PC-3 (cell line): ENCODE data around the gene RHOBTB3. TPM values are rescaled to one million over a fixed set of nuclear protein-coding genes. Genes with fewer than 3 reads are reported as not detected.

Source experiments
- ATAC-seq: fragments of 200-7000 bp; cut with Tn5 transposase; 2 replicates; pipeline ENCODE4 v1.9.1; 2020; ENCODE audit warnings: mild to moderate bottlenecking, moderate library complexity
- BruUV-seq: library from RNA; stranded (reverse); fragments of 400-500 nt; replicated peaks from 2 replicates; lab custom pipeline; 2021; lab: Mats Ljungman, UMichigan
- CTCF ChIA-PET: fragments of 300-600 bp; sonication (Branson Sonifier 250); formaldehyde crosslinking; loops from one replicate; lab custom pipeline; 2022; ENCODE audit warnings: antibody characterized with exemption; lab: Charles Lee
- POLR2A ChIA-PET: fragments of 300-600 bp; sonication (Branson Sonifier 250); formaldehyde crosslinking; loops from one replicate; lab custom pipeline; 2022; ENCODE audit warnings: antibody characterized with exemption; ENCODE audit not compliant: unreplicated experiment; lab: Charles Lee
- DNase-seq: peaks from one replicate; pipeline ENCODE4 v3.0.0-alpha.2; 2015
- H2AFZ ChIP-seq: fragments of 300-600 bp; sonication (generic); 2 replicates; pipeline ENCODE4 v1.6.0; 2016; ENCODE audit warnings: antibody characterized with exemption, low read length
- H3F3A ChIP-seq: fragments of 300-600 bp; sonication (generic); one replicate; pipeline ENCODE4 v1.6.0; 2017; ENCODE audit warnings: antibody characterized with exemption, low read length, control low read depth, mild to moderate bottlenecking; ENCODE audit not compliant: unreplicated experiment
- H3K27ac ChIP-seq: fragments of 300-600 bp; sonication (generic); 2 replicates; pipeline ENCODE4 v1.5.1; 2016; ENCODE audit warnings: mild to moderate bottlenecking, low read length
- H3K27me3 ChIP-seq: fragments of 300-600 bp; sonication (generic); 2 replicates; pipeline ENCODE4 v1.6.1; 2016; ENCODE audit warnings: low read length, mixed read lengths
- H3K36me3 ChIP-seq: fragments of 300-600 bp; sonication (generic); 2 replicates; pipeline ENCODE4 v1.6.1; 2016; ENCODE audit warnings: low read depth, mixed run types, low read length, mixed read lengths
- H3K4me1 ChIP-seq: fragments of 300-600 bp; sonication (generic); 2 replicates; pipeline ENCODE4 v1.5.1; 2016; ENCODE audit warnings: low read length; ENCODE audit not compliant: insufficient read depth
- H3K4me2 ChIP-seq: fragments of 300-600 bp; sonication (generic); 2 replicates; pipeline ENCODE4 v1.6.0; 2016; ENCODE audit warnings: low read length
- H3K4me3 ChIP-seq: fragments of 300-600 bp; sonication (generic); 2 replicates; pipeline ENCODE4 v1.5.1; 2016; ENCODE audit warnings: mild to moderate bottlenecking, low read length, mixed read lengths
- H3K79me2 ChIP-seq: fragments of 300-600 bp; sonication (generic); 2 replicates; pipeline ENCODE4 v1.6.1; 2017; ENCODE audit warnings: low read length, mixed read lengths
- H3K9ac ChIP-seq: fragments of 300-600 bp; sonication (generic); 2 replicates; pipeline ENCODE4 v1.6.0; 2016; ENCODE audit warnings: mild to moderate bottlenecking, low read length
- H3K9me2 ChIP-seq: fragments of 300-600 bp; sonication (generic); replicated peaks from 2 replicates; pipeline ENCODE4 v1.6.1; 2016; ENCODE audit warnings: mixed run types, low read length, mixed read lengths
- H3K9me3 ChIP-seq: fragments of 300-600 bp; sonication (generic); 2 replicates; pipeline ENCODE4 v1.6.1; 2016; ENCODE audit warnings: low read length, mixed read lengths
- H4K20me1 ChIP-seq: fragments of 300-600 bp; sonication (generic); 2 replicates; pipeline ENCODE4 v1.6.1; 2016; ENCODE audit warnings: low read length, mixed read lengths
- CTCF ChIP-seq: fragments of 300-600 bp; sonication (generic); conservative IDR thresholded peaks from 2 replicates; pipeline ENCODE4 v1.5.1; 2017; ENCODE audit warnings: antibody characterized with exemption, low read depth, mild to moderate bottlenecking, low read length
- EZH2 ChIP-seq: fragments of 300-600 bp; sonication (generic); IDR thresholded peaks from one replicate; pipeline ENCODE4 v1.6.1; 2017; ENCODE audit warnings: antibody characterized with exemption, mild to moderate bottlenecking, low read length; ENCODE audit not compliant: unreplicated experiment
- EZH2phosphoT487 ChIP-seq: fragments of 300-600 bp; sonication (generic); IDR thresholded peaks from 2 replicates; pipeline ENCODE4 v1.6.1; 2018; ENCODE audit warnings: mild to moderate bottlenecking, antibody characterized with exemption, low read length, borderline replicate concordance
- intact Hi-C: fragments of 100-400 bp; cut with micrococcal nuclease; formaldehyde crosslinking; loops from 2 replicates; pipeline ENCODE4 v1.9.0; 2023
- total RNA-seq: library from RNA; depleted of rRNA; stranded (reverse); fragments of >200 nt; gene quantifications from 2 replicates; pipeline ENCODE4 v1.2.3, GENCODE V29; 2014

RHOBTB3 gene
- total RNA-seq, 1 experiment from 2014 or later = 16.3 TPM

GRCh38 chr5:95816341-95816740 lies 85.2 kb downstream of the RHOBTB3 start:
- DNase-seq = no peak
- H3K36me3 ChIP-seq = peaks cover 5% of the 10 kb centered on the region; the same call in 1 of the 2 replicates
- TF ChIP-seq EZH2 (no peak), EZH2phosphoT487 (no peak), CTCF (no peak)
- no peaks in the 10 kb centered on the region for H3F3A ChIP-seq
- no peaks in the 10 kb centered on the region for H3K9me2 ChIP-seq
- H3K27ac ChIP-seq = no peak overlapping the region
- ATAC-seq = no peak
- BruUV-seq = no TSS peak
- intact Hi-C loops = no loop called here
- no peak overlapping the region for H2AFZ ChIP-seq
- H3K4me1 ChIP-seq = peaks cover 24% of the 10 kb centered on the region
- ChIA-PET POLR2A (no interaction called here), CTCF (no interaction called here)
- H3K4me3 ChIP-seq = no peak overlapping the region
- no peaks in the 10 kb centered on the region for H3K9me3 ChIP-seq
- H3K4me2 ChIP-seq = no peak overlapping the region
- H4K20me1 ChIP-seq = no peaks in the 10 kb centered on the region
- H3K79me2 ChIP-seq = peaks cover 31% of the 10 kb centered on the region
- no peaks in the 10 kb centered on the region for H3K27me3 ChIP-seq
- H3K9ac ChIP-seq = no peak overlapping the region

- ATAC-seq (no peak), DNase-seq (no peak)
- H3K4me3 ChIP-seq = 0 out of 2 replicates have a peak overlapping the region, but pooled peaks have one; percentile 29
- H3K9me2 ChIP-seq = no peaks in the 10 kb centered on the region
- H3K27ac ChIP-seq = peak overlapping the region; percentile 83
- no TSS peak for BruUV-seq
- no peak for TF ChIP-seq EZH2phosphoT487
- no peak for TF ChIP-seq EZH2
- no peak for TF ChIP-seq CTCF
- CTCF ChIA-PET = interaction anchor here (0.5 kb wide), 1 partner anchor 36 kb away, joined by 4 read pairs; no protein-coding TSS in a partner anchor
- POLR2A ChIA-PET = interaction anchor here (0.6 kb wide), 1 partner anchor 42 kb away, joined by 3 read pairs; no protein-coding TSS in a partner anchor
- H3K79me2 ChIP-seq = peaks cover 35% of the 10 kb centered on the region
- peaks cover 24% of the 10 kb centered on the region for H3K4me1 ChIP-seq
- no peaks in the 10 kb centered on the region for H3K9me3 ChIP-seq
- H3F3A ChIP-seq = no peaks in the 10 kb centered on the region
- intact Hi-C loops = no loop called here
- peak overlapping the region; percentile 73 for H3K4me2 ChIP-seq
- no peaks in the 10 kb centered on the region for H3K27me3 ChIP-seq
- peak overlapping the region; percentile 18 for H3K9ac ChIP-seq
- no peak overlapping the region for H2AFZ ChIP-seq
- H4K20me1 ChIP-seq = no peaks in the 10 kb centered on the region
- H3K36me3 ChIP-seq = peaks cover 5% of the 10 kb centered on the region; the same call in 1 of the 2 replicates
Observed at GRCh38 chr5:95816776-95817175, 85.6 kb downstream of the RHOBTB3 start.

- Histone ChIP-seq H3K4me2 (peak overlapping the region; percentile 73), H3F3A (no peaks in the 10 kb centered on the region), H3K4me3 (peak overlapping the region; percentile 42; the same call in 1 of the 2 replicates), H3K9me2 (no peaks in the 10 kb centered on the region), H3K27me3 (no peaks in the 10 kb centered on the region), H2AFZ (no peak overlapping the region), H3K9me3 (no peaks in the 10 kb centered on the region), H3K79me2 (peaks cover 41% of the 10 kb centered on the region), H3K27ac (peak overlapping the region; percentile 83), H3K4me1 (peaks cover 24% of the 10 kb centered on the region), H4K20me1 (no peaks in the 10 kb centered on the region), H3K36me3 (peaks cover 5% of the 10 kb centered on the region; the same call in 1 of the 2 replicates), H3K9ac (peak overlapping the region; percentile 49)
- ATAC-seq = peak; percentile 87
- TF ChIP-seq EZH2 = no peak
- TF ChIP-seq EZH2phosphoT487 = no peak
- TF ChIP-seq CTCF = no peak
- peak; percentile 92 for DNase-seq
- CTCF ChIA-PET = interaction anchor here (0.5 kb wide), 1 partner anchor 37 kb away, joined by 4 read pairs; no protein-coding TSS in a partner anchor
- intact Hi-C loops = no loop called here
- BruUV-seq = no TSS peak
- POLR2A ChIA-PET = interaction anchor here (0.6 to 0.7 kb wide), 3 partner anchors 42 to 985 kb away, joined by 3 to 5 read pairs (median 3); no protein-coding TSS in a partner anchor
Observed at GRCh38 chr5:95817430-95817829, 86.3 kb downstream of the RHOBTB3 start.
